ENCODE measurements around the gene CACNA1C.

- TF ChIP-seq CTCF (conservative IDR thresholded peaks at IDR 0.05; ENCODE audit: low read depth, low read length) = no peak
- no peak for TF ChIP-seq RCOR1 (IDR thresholded peaks at IDR 0.05; ENCODE audit: insufficient replicate concordance, low read length)
- no peak for TF ChIP-seq MAFK (IDR thresholded peaks at IDR 0.05; ENCODE audit: low read depth, low read length)
- no peak for TF ChIP-seq FOS (IDR thresholded peaks at IDR 0.05; ENCODE audit: low read depth, low read length)
- no peak for TF ChIP-seq NFE2L2 (IDR thresholded peaks at IDR 0.05; ENCODE audit: low read depth, low read length)
- TF ChIP-seq RFX5 (IDR thresholded peaks at IDR 0.05; ENCODE audit: low read depth, low read length) = no peak
- TF ChIP-seq RAD21 (IDR thresholded peaks at IDR 0.05; ENCODE audit: low read length) = no peak
- TF ChIP-seq MXI1 (IDR thresholded peaks at IDR 0.05; ENCODE audit: borderline replicate concordance, low read depth, low read length) = no peak
- TF ChIP-seq ELK1 (IDR thresholded peaks at IDR 0.05; ENCODE audit: borderline replicate concordance, low read depth, low read length) = no peak
- no peak for TF ChIP-seq CEBPB (IDR thresholded peaks at IDR 0.05; ENCODE audit: low read depth, low read length)
- TF ChIP-seq POLR2A (IDR thresholded peaks at IDR 0.05; ENCODE audit: low read depth, low read length) = no peak
Observed at GRCh38 chr12:2335109-2335508, 282.3 kb downstream of the CACNA1C start.

Data from IMR-90 (cell line).